GM18870 (cell line): ENCODE data around the gene DUSP19.

ENCODE experiments used
- ATAC-seq: cut with Tn5 transposase; IDR thresholded peaks from one replicate; pipeline ENCODE4 v1.9.1; 2021; ENCODE audit warnings: moderate library complexity; ENCODE audit not compliant: unreplicated experiment

DUSP19 gene

DNA sequence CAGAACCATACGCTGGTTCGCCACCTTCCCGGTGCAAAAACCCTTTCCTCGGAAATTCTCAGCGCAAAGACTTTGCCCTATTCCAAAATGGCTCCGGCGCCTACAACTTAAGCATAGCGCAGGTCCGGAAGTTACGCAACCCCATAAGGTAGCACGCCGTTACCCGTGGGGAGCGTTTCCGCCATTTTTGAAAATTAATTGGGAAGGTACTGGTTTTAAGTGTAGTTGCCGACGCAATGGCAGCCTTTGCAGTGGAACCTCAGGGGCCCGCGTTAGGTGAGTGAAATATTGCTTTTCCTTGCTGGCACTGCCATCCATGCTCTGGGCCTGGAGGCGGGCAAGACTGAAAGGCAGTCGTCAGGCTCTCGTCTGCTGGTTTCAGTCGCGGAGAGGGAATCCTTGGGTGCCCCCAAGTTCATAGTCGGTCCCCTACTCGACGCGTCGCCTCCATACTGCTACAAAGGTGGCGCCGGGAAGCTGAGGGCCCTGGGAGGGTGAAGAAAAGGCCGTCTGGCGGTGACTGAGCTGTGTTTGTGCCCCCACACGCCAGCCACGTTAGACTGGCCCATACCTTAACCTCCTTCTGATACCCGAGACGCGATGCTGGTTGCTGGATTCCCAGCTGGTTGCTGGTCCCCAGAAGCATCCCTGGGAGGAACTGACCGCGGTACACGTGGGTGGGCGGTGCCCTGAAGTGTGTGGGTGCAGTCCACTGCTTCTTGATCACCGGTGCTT, 45.8 kb downstream of the DUSP19 start, which contains the start of gene NUP35:
TSS of gene NUP35 (plus strand) at position 222 of the 735 bp plus-strand sequence. CDS start at position 237, 15 bp downstream.
- ATAC-seq: peak; percentile 94

DNA sequence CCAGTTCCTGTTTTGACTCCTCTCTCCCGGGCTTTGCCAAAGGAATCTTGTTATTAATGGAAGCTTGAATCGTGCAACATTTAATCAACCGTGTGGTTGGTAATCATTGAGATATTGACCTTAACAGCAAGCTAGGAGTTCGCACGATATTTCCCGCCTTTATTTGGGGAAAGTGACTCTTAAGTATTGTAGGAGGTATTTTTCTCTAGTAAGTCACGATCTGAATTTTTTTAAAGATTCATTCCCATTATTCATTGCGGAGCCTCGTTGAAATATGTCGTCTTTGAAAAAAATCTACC, 46.4 kb downstream of the DUSP19 start:
- ATAC-seq: no peak

DNA sequence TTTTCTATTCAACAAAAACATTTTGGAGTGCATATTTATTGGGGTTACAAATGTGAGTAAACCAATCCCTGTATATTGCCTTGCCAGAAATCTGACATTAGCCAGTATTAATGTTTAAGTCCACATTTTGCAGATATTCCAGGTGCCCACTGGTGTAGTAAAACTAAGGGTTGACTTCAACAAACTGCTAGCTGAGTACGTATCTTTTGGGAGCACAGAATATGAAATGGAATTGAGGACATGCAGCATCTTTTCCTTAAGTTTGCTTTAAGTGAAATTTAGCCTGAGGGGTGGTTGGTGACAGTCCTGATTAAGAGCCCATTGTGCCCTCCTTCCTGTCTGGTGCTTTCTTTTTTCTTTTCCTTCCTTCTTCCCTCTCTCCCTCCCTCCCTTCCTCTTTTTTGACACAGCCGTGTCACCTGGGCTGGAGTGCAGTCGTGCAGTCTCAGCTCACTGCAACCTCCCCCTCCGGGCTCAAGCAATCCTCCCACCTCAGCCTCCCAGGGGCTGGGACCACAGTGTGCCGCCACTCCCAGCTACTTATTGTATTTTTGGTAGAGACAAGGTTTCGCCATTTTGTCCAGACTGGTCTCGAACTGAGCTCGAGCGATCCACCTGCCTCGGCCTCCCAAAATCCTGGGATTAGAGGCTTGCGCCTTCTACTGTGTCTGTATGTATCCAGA, 47.3 kb downstream of the DUSP19 start:
- no peak for ATAC-seq

DNA sequence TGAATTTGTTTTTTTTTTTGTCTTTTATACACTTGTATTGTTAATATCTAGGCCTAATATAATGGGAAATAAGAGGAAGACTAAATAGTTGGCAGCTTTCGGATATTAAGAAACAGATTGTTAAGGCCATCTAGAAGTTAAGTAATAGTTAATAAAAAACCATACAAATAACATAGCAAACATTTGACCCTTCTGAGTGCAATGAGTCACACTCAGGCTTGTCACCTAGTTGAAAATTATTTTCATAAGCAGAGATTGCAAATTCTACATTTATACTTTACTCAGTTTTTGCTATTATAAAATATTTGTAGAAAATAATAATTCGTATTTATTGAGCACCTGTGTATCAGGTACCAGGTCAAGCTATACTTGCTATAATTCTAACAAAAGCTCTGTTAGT, 48.1 kb downstream of the DUSP19 start:
- no peak for ATAC-seq

DNA sequence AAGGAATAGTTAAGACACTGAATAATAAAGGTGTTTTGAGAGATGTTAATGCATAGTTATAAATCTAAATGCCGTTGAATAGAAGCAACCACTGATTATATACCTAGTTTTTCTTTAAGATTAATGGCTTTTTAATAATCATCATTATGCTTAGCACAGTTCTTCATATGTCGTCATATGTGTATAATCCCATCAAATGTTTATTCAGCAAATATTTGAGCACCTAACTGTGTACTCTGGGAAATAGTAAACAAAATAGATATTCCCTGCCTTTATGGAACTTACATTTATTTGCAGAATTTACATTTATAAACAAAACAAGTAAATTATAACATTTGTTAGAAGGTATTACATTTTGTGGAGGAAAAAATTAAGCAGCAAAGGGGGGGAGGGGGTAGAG, 55.5 kb downstream of the DUSP19 start:
- no peak for ATAC-seq

DNA sequence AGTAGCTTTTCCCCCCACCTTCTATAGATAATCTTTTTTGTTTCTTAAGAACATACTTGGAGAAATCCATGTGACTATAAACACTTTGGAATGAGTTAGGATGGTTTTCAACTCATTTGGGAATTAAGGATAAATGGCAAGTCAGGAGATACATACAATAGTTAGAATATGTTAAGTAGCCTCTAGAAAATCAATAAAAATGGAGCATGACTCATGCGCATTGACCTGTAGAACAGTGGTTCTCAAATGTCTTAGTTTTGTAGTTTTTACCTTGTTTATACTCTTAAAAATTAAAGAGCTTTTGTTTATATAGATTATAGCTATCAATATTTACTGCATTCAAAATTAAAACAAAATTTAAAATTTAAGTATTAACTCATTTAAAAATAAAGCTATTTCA, 70.4 kb downstream of the DUSP19 start:
- ATAC-seq: no peak

DNA sequence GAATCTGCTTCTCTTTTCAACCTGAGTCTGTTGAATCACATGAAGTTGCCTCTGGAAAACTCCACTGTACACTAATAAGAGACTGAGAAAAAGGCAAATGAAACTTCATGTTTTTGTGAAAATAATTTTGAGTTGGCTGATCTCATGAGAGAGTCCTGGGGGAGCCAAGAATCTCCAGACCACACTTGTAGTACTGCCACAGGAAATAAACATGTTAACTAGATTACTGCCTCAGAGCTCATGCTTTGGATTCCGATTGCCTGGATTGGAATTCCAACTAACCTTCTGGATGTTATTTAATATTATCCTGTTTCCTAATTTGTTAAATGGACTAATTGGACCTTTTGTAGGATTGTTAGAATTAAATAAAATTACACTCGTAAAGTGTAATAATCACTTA, 70.9 kb downstream of the DUSP19 start:
- no peak for ATAC-seq
